ENCODE measurements around the gene TMEM141. TPM values are rescaled to one million over a fixed set of nuclear protein-coding genes. Genes with fewer than 3 reads are reported as not detected.
"Not testable (repeated sequence)": the region's sequence is repeated elsewhere in the genome, so short reads cannot be mapped to it uniquely, and the experiment has no call there.

TMEM141 gene
- total and polyA plus RNA-seq, 2 donors from 2014 or later: 96.5 to 403 TPM

DNA sequence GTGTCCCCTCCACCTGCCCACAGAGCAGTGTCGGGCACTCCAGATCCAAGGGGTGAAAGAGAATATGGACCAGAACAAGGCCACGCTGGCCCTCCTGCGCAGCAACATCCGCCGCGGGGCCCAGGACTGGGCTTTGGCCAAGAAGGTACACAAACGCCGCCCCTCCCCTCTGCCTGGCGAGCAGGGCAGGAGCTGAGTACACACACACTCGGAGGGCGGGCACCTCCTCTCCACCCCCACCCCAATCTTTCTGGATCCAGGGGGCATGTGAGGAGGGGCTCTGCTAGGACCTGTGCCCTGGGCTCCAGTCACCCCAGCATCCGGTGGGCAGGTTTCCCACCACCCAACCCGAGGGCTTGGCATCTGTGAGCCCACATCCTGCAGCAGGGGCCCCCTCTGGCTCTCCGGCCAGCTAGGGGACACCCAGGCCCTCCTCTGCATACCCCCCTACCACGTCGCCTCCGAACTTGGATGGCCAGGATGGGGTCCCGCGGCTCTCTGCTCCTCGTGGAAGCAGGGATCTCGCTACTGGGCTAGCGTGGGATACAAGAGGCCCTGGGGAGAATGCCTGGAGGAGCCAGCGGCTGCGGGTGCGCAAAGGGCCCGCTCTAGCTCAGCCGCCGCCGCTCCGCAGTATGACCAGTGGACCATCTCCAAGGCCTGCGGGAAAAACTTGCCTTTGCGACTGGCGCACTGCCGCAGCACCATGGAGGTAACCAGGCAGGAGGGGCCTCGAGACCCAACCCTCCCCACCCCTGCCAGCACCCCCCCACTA lies 8.1 kb downstream of the TMEM141 start:
- intact Hi-C loops (cut with DNase I): loop anchor here (10.0 kb wide), 1 partner anchor 146 kb away; the partner anchor contains the start of genes C8G and FBXW5
- peak in 3 of 5 donors; percentile 45 to 81 (median 80) for DNase-seq
- peaks cover 0 to 17% (median 3%) of the 10 kb centered on the region in 3 donors for H3K4me1 ChIP-seq (ENCODE audit: control insufficient read depth in 2 of 3, insufficient read depth in 2 of 3, low read depth in 1 of 3, low read length in 3 of 3)
- H3K27ac ChIP-seq (ENCODE audit: low read depth in 2 of 2, low read length in 2 of 2): no peak overlapping the region
- peak overlapping the region in 1 of 3 donors; percentile 47 for H3K4me3 ChIP-seq (ENCODE audit: low read length in 3 of 3)
- FAIRE-seq: no peak
- H3K27me3 ChIP-seq (ENCODE audit: control insufficient read depth, insufficient read depth, low read length): no peaks in the 10 kb centered on the region
- H3K9ac ChIP-seq (ENCODE audit: low read length in 3 of 3): peak overlapping the region in 1 of 3 donors; percentile 12
- no peaks in the 10 kb centered on the region for H3K9me3 ChIP-seq (ENCODE audit: control insufficient read depth in 2 of 3, insufficient read depth in 1 of 3, low read length in 3 of 3)
- H3K36me3 ChIP-seq (ENCODE audit: control insufficient read depth in 2 of 3, insufficient read depth in 3 of 3, low read length in 3 of 3): no peaks in the 10 kb centered on the region
- TF ChIP-seq, protein P1, sequence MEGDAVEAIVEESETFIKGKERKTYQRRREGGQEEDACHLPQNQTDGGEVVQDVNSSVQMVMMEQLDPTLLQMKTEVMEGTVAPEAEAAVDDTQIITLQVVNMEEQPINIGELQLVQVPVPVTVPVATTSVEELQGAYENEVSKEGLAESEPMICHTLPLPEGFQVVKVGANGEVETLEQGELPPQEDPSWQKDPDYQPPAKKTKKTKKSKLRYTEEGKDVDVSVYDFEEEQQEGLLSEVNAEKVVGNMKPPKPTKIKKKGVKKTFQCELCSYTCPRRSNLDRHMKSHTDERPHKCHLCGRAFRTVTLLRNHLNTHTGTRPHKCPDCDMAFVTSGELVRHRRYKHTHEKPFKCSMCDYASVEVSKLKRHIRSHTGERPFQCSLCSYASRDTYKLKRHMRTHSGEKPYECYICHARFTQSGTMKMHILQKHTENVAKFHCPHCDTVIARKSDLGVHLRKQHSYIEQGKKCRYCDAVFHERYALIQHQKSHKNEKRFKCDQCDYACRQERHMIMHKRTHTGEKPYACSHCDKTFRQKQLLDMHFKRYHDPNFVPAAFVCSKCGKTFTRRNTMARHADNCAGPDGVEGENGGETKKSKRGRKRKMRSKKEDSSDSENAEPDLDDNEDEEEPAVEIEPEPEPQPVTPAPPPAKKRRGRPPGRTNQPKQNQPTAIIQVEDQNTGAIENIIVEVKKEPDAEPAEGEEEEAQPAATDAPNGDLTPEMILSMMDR (IDR thresholded peaks at IDR 0.05; ENCODE audit: borderline replicate concordance, extremely low read depth, insufficient read depth): no peak

DNA sequence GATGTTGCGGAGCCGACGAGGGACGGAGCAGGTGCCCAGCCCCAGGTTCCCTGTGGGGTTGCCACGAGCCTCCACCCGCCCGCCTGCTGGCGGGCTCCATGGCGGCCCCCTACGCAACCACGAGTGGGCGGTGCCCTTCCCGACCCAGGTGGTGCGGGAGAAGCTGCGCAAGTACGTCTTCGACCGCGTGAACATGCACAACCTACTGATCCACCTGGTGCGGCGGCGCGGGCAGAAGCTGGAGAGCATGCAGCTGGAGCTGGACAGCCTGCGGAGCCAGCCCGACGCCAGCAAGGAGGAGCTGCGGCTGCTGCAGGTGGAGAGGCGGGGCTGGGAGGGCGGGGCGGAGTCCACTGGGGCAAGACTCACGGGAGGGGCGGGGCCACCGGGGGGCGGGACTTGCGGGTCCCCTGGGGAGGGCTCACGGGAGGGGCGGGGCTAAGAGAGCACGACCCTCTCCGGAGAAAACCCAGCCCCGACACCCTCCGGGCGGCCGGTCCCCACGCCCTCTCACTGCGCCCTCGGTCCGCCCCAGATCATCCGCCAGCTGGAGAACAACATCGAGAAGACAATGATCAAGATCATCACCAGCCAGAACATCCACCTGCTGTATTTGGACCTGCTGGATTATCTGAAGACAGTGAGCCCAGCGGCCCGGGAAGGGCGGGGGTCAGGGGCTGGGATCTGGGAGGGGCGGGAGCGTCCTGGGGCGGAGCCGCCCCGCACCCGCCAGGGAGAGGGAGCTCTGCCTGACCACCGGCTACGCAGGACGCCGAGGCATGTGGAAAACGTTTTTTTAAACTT lies 8.9 kb downstream of the TMEM141 start:
- DNase-seq: peak; percentile 93 to 98 (median 95)
- peaks cover 0 to 17% (median 3%) of the 10 kb centered on the region in 3 donors for H3K4me1 ChIP-seq (ENCODE audit: control insufficient read depth in 2 of 3, insufficient read depth in 2 of 3, low read depth in 1 of 3, low read length in 3 of 3)
- H3K27me3 ChIP-seq (ENCODE audit: control insufficient read depth, insufficient read depth, low read length): no peaks in the 10 kb centered on the region
- FAIRE-seq: no peak
- peak overlapping the region in 1 of 3 donors; percentile 12 for H3K9ac ChIP-seq (ENCODE audit: low read length in 3 of 3)
- TF ChIP-seq, protein P1 (IDR thresholded peaks at IDR 0.05; ENCODE audit: borderline replicate concordance, extremely low read depth, insufficient read depth): no peak
- H3K27ac ChIP-seq (ENCODE audit: low read depth in 2 of 2, low read length in 2 of 2): peak overlapping the region in 1 of 2 donors; percentile 28
- H3K4me3 ChIP-seq (ENCODE audit: low read length in 3 of 3): peak overlapping the region; percentile 28 to 56 (median 53)
- H3K36me3 ChIP-seq (ENCODE audit: control insufficient read depth in 2 of 3, insufficient read depth in 3 of 3, low read length in 3 of 3): no peaks in the 10 kb centered on the region
- intact Hi-C loops (cut with DNase I): loop anchor here (10.0 kb wide), 1 partner anchor 145 kb away; the partner anchor contains the start of genes C8G and FBXW5
- no peaks in the 10 kb centered on the region for H3K9me3 ChIP-seq (ENCODE audit: control insufficient read depth in 2 of 3, insufficient read depth in 1 of 3, low read length in 3 of 3)

DNA sequence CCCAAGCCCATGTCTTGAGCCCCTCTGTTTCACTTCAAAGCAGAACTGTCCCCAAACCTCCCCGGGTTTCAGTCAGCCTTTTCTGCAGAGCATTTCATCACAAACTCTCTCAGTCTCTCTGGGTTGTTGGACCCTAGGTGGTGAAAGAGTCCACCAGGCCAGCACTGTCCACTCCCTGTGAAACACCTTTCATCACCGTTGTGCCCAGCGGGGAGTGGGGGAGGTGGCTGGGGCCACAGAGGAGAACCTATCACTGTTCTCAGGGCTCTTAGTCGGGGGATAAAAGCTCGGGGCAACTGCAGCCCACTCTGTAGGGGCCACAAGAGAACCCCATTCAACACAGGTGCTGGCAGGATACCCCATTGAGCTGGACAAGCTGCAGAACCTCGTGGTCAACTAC lies 11.2 kb downstream of the TMEM141 start:
- TF ChIP-seq, protein P1 (IDR thresholded peaks at IDR 0.05; ENCODE audit: borderline replicate concordance, extremely low read depth, insufficient read depth): no peak
- FAIRE-seq (no peak), DNase-seq (peak in 2 of 5 donors; percentile 43 to 46)
- H3K27me3 ChIP-seq (ENCODE audit: control insufficient read depth, insufficient read depth, low read length): no peaks in the 10 kb centered on the region
- no peak overlapping the region for H3K4me3 ChIP-seq (ENCODE audit: low read length in 3 of 3)
- intact Hi-C loops (cut with DNase I): no loop called here
- H3K4me1 ChIP-seq (ENCODE audit: control insufficient read depth in 2 of 3, insufficient read depth in 2 of 3, low read depth in 1 of 3, low read length in 3 of 3): peaks cover 0 to 25% (median 6%) of the 10 kb centered on the region in 3 donors
- no peak overlapping the region for H3K9ac ChIP-seq (ENCODE audit: low read length in 3 of 3)
- H3K27ac ChIP-seq (ENCODE audit: low read depth in 2 of 2, low read length in 2 of 2): no peak overlapping the region
- H3K9me3 ChIP-seq (ENCODE audit: control insufficient read depth in 2 of 3, insufficient read depth in 1 of 3, low read length in 3 of 3): no peaks in the 10 kb centered on the region
- peaks cover 0 to 5% (median 0%) of the 10 kb centered on the region in 3 donors for H3K36me3 ChIP-seq (ENCODE audit: control insufficient read depth in 2 of 3, insufficient read depth in 3 of 3, low read length in 3 of 3)

DNA sequence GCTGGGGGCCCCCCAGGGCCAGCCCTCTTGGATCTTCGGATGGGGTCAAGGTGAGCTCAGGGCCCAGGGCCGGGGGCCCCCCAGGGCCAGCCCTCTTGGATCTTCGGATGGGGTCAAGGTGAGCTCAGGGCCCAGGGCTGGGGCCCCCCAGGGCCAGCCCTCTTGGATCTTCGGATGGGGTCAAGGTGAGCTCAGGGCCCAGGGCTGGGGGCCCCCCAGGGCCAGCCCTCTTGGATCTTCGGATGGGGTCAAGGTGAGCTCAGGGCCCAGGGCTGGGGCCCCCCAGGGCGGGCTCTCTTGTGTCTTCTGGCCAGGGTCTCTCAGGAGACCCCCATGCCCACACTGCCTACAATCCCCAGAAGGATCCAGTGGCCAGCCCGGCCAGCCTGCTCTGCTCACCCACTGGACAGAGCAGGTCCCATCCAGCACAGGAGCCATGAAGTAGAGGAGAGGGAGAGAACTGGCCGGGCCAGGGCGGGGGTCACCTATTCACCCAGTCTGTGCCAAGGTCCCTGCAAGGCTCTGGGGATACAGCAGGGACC lies 11.9 kb downstream of the TMEM141 start:
- H3K9ac ChIP-seq (ENCODE audit: low read length in 3 of 3); H3K27me3 ChIP-seq (ENCODE audit: control insufficient read depth, insufficient read depth, low read length); intact Hi-C loops (cut with DNase I); H3K27ac ChIP-seq (ENCODE audit: low read depth in 2 of 2, low read length in 2 of 2); FAIRE-seq; H3K9me3 ChIP-seq (ENCODE audit: control insufficient read depth in 2 of 3, insufficient read depth in 1 of 3, low read length in 3 of 3); H3K4me3 ChIP-seq (ENCODE audit: low read length in 3 of 3); H3K36me3 ChIP-seq (ENCODE audit: control insufficient read depth in 2 of 3, insufficient read depth in 3 of 3, low read length in 3 of 3): not testable (repeated sequence)
- DNase-seq: peak in 2 of 5 donors; percentile 45 to 58
- H3K4me1 ChIP-seq (ENCODE audit: control insufficient read depth in 2 of 3, insufficient read depth in 2 of 3, low read depth in 1 of 3, low read length in 3 of 3): peaks cover 0 to 25% (median 6%) of the 10 kb centered on the region in 3 donors
